ENCODE results near the gene CX3CL1. TPM values are rescaled to one million over a fixed set of nuclear protein-coding genes. Genes with fewer than 3 reads are reported as not detected.

The CX3CL1 gene
- total and polyA plus RNA-seq, 2 donors (not counting 3 experiments of a cell fraction or from before 2014, with no cell fraction given): 2.0 to 2.3 TPM

GRCh38 chr16:57377080-57377841 lies 5.0 kb downstream of the CX3CL1 start:
- dilution Hi-C loops (cut with MboI; ENCODE audit: extremely low pct_ligation_motif_present, low sequenced_read_pairs) (no loop called here), intact Hi-C loops (cut with micrococcal nuclease) (no loop called here)
- Histone ChIP-seq H4K20me1 (replicated peaks; ENCODE audit: control insufficient read depth, extremely low read depth, insufficient read depth, low read length) (no peaks in the 10 kb centered on the region), H3K27ac (ENCODE audit: insufficient read depth, low read depth, low read length) (no peak overlapping the region), H3K9ac (replicated peaks; ENCODE audit: extremely low read depth, insufficient read depth, low read length) (no peak overlapping the region), H3K4me3 (replicated peaks in 1 of 3; ENCODE audit: insufficient read depth in 1 of 3, low read depth in 1 of 3, low read length in 3 of 3) (no peak overlapping the region), H3K36me3 (ENCODE audit: control insufficient read depth in 2 of 2, extremely low read depth in 1 of 2, insufficient read depth in 2 of 2, low read length in 2 of 2) (no peaks in the 10 kb centered on the region), H3K79me2 (ENCODE audit: control insufficient read depth, insufficient read depth, low read length) (no peaks in the 10 kb centered on the region), H3K9me1 (replicated peaks; ENCODE audit: control insufficient read depth, extremely low read depth, insufficient read depth, low read length) (no peaks in the 10 kb centered on the region), H3K27me3 (ENCODE audit: control insufficient read depth in 2 of 2, insufficient read depth in 2 of 2, low read length in 2 of 2) (peaks cover 4% of the 10 kb centered on the region in 2 experiments), H3K4me2 (ENCODE audit: insufficient read depth, low read length) (no peak overlapping the region), H3K4me1 (ENCODE audit: control insufficient read depth, extremely low read depth, insufficient read depth, low read length) (peaks cover 12% of the 10 kb centered on the region), H3K9me3 (replicated peaks; ENCODE audit: control insufficient read depth, insufficient read depth, low read length) (no peaks in the 10 kb centered on the region), H2AFZ (ENCODE audit: low read depth, low read length) (no peak overlapping the region)
- CTCF ChIA-PET: interaction anchor here (1.0 to 1.2 kb wide), 2 partner anchors 25 to 77 kb away, joined by 3 read pairs; no protein-coding TSS in a partner anchor
- FAIRE-seq: no peak
- DNase-seq (ENCODE audit: low read depth, low spot score): no peak
- TF ChIP-seq POLR2AphosphoS5 (IDR thresholded peaks at IDR 0.05; ENCODE audit: insufficient read depth, low read depth, low read length): no peak
- no peak for TF ChIP-seq MYC (IDR thresholded peaks at IDR 0.05; ENCODE audit: low read depth, low read length)
- TF ChIP-seq EZH2 (IDR thresholded peaks at IDR 0.05; ENCODE audit: borderline replicate concordance, low read depth, low read length, severe bottlenecking): no peak
- TF ChIP-seq MAX (IDR thresholded peaks at IDR 0.05; ENCODE audit: insufficient read depth, insufficient read length): no peak
- TF ChIP-seq GATA2 (IDR thresholded peaks at IDR 0.05; ENCODE audit: insufficient read depth, insufficient read length, low read depth, low read length): no peak
- TF ChIP-seq FOS (IDR thresholded peaks at IDR 0.05; ENCODE audit: borderline replicate concordance, insufficient read depth, low read length): no peak
- TF ChIP-seq POLR2A (IDR thresholded peaks at IDR 0.05; ENCODE audit: low read depth, low read length): no peak
- TF ChIP-seq JUN (IDR thresholded peaks at IDR 0.05; ENCODE audit: borderline replicate concordance, insufficient read depth, insufficient read length, low read depth): no peak
- TF ChIP-seq CTCF (IDR thresholded peaks at IDR 0.05; ENCODE audit: extremely low read depth in 1 of 2, insufficient read depth in 1 of 2, low read depth in 1 of 2, low read length in 2 of 2): no peak
- no TSS peak for BruUV-seq (replicated peaks)
- POLR2A ChIA-PET: interaction anchor here (0.7 kb wide), 1 partner anchor 40 kb away, joined by 4 read pairs; no protein-coding TSS in a partner anchor

Data from endothelial cell of umbilical vein (primary cell).